EL (cell line): Measurements from ENCODE around the gene ZDHHC7.

Experiments used
- DNase-seq: peaks from one replicate; pipeline ENCODE4 v3.0.0-alpha.2; 2016

The ZDHHC7 gene

DNA sequence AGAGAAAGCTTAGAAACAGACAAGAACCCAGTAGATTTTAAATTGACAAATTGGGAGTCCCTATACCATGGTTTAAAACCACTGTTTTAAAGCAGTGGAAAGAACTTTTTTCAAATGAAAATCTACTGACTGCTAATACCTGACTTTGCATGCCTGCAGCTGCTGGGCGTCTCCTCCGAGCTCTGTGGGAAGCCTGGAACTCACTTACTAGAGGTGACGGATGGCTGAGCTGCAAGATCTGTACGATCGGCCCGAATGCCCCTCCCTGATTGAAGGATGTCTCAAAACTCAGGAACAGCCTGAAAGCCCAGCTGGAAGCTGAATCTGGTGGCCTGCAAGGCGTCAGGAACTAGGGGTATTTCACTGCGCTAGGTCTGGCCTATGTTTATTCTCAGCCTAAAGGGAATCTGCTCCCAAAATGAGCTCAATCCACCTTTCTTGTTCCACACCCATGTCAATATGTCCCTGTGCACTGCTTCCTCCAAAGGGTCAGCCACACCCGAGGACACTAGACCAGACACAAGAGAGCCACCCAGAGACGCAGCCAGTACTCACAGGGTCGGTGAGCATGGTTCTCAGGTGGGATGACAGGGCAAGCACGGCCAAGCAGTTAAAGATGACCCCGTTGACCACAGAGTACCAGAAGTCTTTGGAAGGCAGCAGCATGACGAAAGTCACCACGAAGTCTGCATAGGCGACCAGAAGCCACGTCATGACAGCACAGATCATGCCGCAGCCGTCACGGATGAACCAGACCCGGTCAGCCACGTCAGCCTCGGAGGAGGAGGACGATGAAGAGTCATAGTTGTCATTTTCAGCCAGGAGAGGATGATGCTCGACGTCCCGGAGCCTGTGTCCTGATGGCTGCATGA lies 21.4 kb downstream of the ZDHHC7 start:
- no peak for DNase-seq

- DNase-seq: no peak
These were observed 22.8 kb downstream of the ZDHHC7 start for GRCh38 chr16:84988328-84989080.

DNA sequence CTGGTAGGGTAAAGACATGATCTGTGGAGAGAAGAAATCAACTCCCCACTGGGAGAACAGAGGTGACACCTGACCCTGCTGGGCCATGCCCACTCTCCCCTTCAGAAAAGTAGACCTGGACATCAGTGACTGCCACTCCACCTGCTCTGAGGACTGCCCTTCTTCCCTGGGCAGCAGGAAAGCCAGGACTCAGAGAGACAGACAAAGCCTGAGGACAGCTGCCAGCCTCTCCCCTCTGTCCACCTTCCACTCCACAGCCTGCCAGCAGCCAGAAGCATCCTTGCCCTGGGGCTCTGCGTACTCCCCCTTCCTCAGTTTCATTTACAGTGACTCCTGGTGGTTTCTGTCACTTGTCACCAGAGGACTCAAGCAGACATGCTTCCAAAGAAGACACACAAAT lies 24.5 kb downstream of the ZDHHC7 start:
- no peak for DNase-seq

- DNase-seq: no peak
These were observed 25.2 kb downstream of the ZDHHC7 start for GRCh38 chr16:84986102-84986501.

DNA sequence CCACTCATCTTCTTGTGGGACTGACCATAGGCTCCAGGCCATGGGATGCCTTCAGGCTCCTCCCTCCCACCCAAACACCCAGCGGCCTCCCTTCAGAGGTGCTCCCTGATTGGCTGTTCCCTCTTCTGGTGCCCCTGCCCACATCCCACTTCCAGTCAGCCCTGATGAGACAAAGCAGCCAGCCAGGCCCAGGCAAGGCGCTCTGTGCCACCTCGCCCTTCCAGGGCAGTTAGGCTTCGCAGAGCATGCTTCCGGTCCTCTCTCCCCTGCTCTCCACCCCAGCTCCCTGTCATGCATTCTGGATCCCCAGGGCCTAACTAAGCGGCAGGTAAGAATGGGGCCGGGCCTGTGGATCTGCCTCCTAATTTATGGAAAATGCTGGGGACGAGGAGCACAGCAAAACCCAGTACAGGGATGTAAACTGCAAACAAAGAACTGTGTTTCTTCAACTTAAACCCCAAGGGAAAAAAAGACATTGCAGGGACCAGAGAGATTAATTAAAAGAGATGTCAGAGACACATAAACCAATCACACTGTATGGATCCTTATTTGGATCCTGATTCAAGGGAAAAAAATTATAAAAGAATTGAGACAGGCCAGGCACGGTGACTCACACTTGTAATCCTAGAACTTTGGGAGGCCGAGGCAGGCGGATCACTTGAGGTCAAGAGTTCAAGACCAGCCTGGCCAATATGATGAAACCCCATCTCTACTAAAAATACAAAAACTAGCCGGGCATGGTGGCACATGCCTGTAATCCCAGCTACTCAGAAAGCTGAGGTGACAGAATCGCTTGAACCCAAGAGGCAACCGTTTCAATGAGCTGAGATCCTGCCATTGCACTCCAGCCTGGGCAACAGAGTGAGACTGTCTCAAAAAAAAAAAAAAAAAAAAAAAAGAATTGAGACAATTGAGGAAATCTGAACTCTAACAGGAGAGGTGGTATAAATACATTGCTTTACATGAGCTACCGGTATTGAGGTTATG lies 26.0 kb downstream of the ZDHHC7 start:
- DNase-seq: peak; percentile 90

DNA sequence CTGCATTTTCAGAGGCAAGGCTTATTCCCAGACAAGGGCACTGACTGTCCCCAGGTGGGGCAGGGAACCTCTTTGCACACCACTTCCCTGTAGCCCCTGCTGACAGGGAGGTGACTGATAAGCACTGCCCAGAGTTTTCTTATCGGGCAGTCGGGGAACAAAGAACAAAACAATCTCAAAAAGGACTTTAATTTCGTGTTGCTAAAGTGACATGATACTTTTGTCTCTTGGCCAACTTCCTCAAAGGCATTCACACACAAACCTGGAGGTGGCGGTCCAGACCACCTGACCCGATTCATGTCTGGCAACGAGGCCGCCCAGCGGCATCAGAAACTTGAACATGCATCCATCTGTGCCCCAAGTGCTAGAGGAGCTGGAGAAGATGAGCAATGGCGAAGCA lies 28.9 kb downstream of the ZDHHC7 start:
- DNase-seq: no peak

- DNase-seq: peak; percentile 57
These were observed 31.8 kb downstream of the ZDHHC7 start for GRCh38 chr16:84979516-84979915.

GRCh38 chr16:84976644-84977400 lies 34.5 kb downstream of the ZDHHC7 start:
- DNase-seq: no peak

DNA sequence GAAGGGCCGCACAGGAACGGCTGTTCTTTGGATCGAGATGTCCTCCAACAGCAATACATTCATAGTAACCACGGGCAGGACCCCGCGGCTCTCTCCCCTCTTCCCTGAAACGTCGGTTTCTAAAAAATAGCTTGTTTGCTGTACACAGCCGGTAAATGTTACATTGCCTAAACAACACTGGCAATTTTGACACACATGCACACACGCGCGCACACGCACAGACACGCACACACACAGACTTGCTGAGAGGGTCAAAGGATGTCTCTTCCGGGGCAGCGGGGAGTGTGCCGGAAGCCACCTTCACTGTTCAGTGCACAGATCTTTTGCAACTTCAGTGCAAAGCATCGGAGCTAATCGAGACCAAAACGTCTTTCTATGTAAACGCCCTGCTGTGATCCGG lies 35.8 kb downstream of the ZDHHC7 start:
- DNase-seq: no peak

DNA sequence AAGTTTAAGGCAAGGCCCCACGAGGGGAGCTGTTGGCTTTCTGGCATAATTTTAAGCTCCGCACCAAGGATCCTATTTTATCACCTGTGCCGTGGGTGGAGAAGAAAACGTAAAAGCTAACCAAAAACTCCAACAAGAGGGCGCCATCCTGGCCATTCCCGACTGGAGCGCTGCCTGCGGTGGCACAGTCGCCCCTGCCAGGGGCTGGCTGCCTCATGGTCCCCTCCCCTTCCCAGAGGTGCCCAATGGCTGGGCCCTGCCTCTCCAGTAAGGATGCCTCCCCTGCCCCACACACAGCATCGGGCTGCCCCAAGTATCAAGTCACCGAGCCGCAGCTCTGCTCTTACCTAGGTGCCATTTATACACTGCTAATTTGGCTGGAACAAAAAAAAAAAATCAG lies 36.3 kb downstream of the ZDHHC7 start:
- no peak for DNase-seq

GRCh38 chr16:84973776-84974523 lies 37.4 kb downstream of the ZDHHC7 start:
- no peak for DNase-seq

- no peak for DNase-seq
These were observed 38.1 kb downstream of the ZDHHC7 start for GRCh38 chr16:84973236-84973635.

- DNase-seq: peak; percentile 72
These were observed 40.7 kb downstream of the ZDHHC7 start for GRCh38 chr16:84970447-84971127.

GRCh38 chr16:84967828-84968227 lies 43.5 kb downstream of the ZDHHC7 start:
- no peak for DNase-seq

GRCh38 chr16:84965428-84966415 lies 45.6 kb downstream of the ZDHHC7 start:
- no peak for DNase-seq

GRCh38 chr16:84964386-84965128 lies 46.8 kb downstream of the ZDHHC7 start:
- no peak for DNase-seq

DNA sequence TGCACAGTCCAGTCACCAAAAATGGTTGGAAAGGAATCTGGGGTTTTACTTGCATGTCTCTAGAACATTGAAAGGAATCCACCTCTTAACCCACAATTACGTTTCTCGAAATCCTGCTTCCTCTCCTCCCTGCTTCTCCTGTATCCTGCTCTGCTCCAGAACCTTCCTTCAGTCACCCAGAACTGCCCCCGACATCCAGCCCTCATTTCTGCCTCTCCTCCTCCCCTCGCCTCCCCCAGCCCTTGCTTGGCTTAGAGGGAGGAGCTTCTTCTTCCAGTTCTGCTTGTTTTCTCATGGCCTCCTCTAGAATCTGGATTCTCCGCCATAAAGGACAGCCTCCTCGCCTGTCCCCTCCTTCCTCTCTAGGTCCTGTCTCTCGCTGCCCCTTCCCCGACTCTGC lies 48.3 kb downstream of the ZDHHC7 start:
- no peak for DNase-seq

GRCh38 chr16:84960942-84961341 lies 50.4 kb downstream of the ZDHHC7 start:
- no peak for DNase-seq
